HepG2 (cell line): Measurements from ENCODE around the gene CSNK1A1. TPM values are rescaled to one million over a fixed set of nuclear protein-coding genes. Genes with fewer than 3 reads are reported as not detected.

Experiments
- ATAC-seq: fragments of 200-7000 bp; cut with Tn5 transposase; 3 replicates; pipeline ENCODE4 v1.9.1; 2020; ENCODE audit warnings: mild to moderate bottlenecking, moderate library complexity
- BruUV-seq: library from RNA; stranded (reverse); fragments of 400-500 nt; replicated peaks from 2 replicates; lab custom pipeline; 2021; lab: Mats Ljungman, UMichigan
- CTCF ChIA-PET: fragments of 300-600 bp; formaldehyde crosslinking; extraction: SDS; loops from one replicate; lab custom pipeline; 2021; ENCODE audit warnings: low total read pairs, inconsistent platforms, low intra/inter-chr PET ratio; lab: Yijun Ruan, JAX
- POLR2A ChIA-PET: fragments of 350-600 bp; sonication (Branson Sonifier 250); formaldehyde crosslinking; loops from one replicate; lab custom pipeline; 2020; ENCODE audit warnings: antibody characterized with exemption, inconsistent platforms; lab: Yijun Ruan, JAX
- DNase-seq: peaks from one replicate; pipeline ENCODE4 v3.0.0-alpha.2; 2015; ENCODE audit warnings: low spot score
- FAIRE-seq: peaks from 3 replicates; lab custom pipeline; 2011; peaks lifted over from hg19 to GRCh38; lab: Jason Lieb, UNC
- H2AFZ ChIP-seq: one replicate; pipeline ENCODE4 v1.6.1; 2011; ENCODE audit warnings: low read length, inconsistent platforms
- H3K27ac ChIP-seq: fragments of 300-600 bp; 3 replicates; pipeline ENCODE4 v1.8.0; 2011; ENCODE audit warnings: mixed run types, mild to moderate bottlenecking, mixed read lengths, low read length, inconsistent platforms; ENCODE audit not compliant: insufficient read depth; ENCODE audit errors: extremely low read length
- H3K27me3 ChIP-seq, 2 experiments: fragments of 200-600 bp in 1 of 2; 2 replicates in 1 of 2; 3 replicates in 1 of 2; pipeline versions ENCODE4 v1.6.0 to v1.8.0; 2011; ENCODE audit warnings: low read length in 2 of 2, mild to moderate bottlenecking in 2 of 2, moderate library complexity in 2 of 2, inconsistent platforms in 1 of 2; ENCODE audit not compliant: insufficient read depth in 2 of 2, control insufficient read depth in 1 of 2
- H3K36me3 ChIP-seq, 2 experiments: fragments of 200-600 bp in 1 of 2; replicated peaks in 1 of 2; 2 replicates in 1 of 2; 3 replicates in 1 of 2; pipeline versions ENCODE4 v1.5.1 to v1.8.0; 2011; ENCODE audit warnings: low read length in 2 of 2, inconsistent platforms in 1 of 2; ENCODE audit not compliant: insufficient read depth in 2 of 2, control insufficient read depth in 1 of 2
- H3K4me1 ChIP-seq: 2 replicates; pipeline ENCODE4 v1.5.1; 2012; ENCODE audit warnings: low read length, inconsistent platforms; ENCODE audit not compliant: insufficient read depth
- H3K4me2 ChIP-seq: 2 replicates; pipeline ENCODE4 v1.6.0; 2011; ENCODE audit warnings: low read depth, low read length, inconsistent platforms
- H3K4me3 ChIP-seq, 3 experiments: fragments of 200-600 bp in 1 of 3; sonication (generic), shearing (Covaris generic) in 1 of 3; replicated peaks in 1 of 3; 2 replicates each; pipeline ENCODE4 v1.5.1; 2011 to 2016; ENCODE audit warnings: low read length in 3 of 3, inconsistent platforms in 2 of 3, low read depth in 2 of 3, mild to moderate bottlenecking in 2 of 3, control low read depth in 1 of 3, mixed read lengths in 1 of 3; ENCODE audit not compliant: insufficient read depth in 1 of 3
- H3K79me2 ChIP-seq: one replicate; pipeline ENCODE4 v1.6.1; 2011; ENCODE audit warnings: low read length, inconsistent platforms; ENCODE audit not compliant: insufficient read depth
- H3K9ac ChIP-seq: 2 replicates; pipeline ENCODE4 v1.6.0; 2011; ENCODE audit warnings: mild to moderate bottlenecking, low read depth, low read length, inconsistent platforms; ENCODE audit not compliant: insufficient read depth
- H3K9me3 ChIP-seq: 2 replicates; pipeline ENCODE4 v1.5.1; 2012; ENCODE audit warnings: mild to moderate bottlenecking, low read length
- H4K20me1 ChIP-seq: 2 replicates; pipeline ENCODE4 v1.6.0; 2011; ENCODE audit warnings: inconsistent platforms, mild to moderate bottlenecking, low read length, moderate library complexity; ENCODE audit not compliant: insufficient read depth
- ATM ChIP-seq: fragments of 450-650 bp; IDR thresholded peaks from 2 replicates; pipeline ENCODE4 v1.7.1; 2017; ENCODE audit warnings: mild to moderate bottlenecking, borderline replicate concordance
- CCAR2 ChIP-seq: fragments of 200-400 bp; formaldehyde crosslinking; optimal IDR thresholded peaks from 2 replicates; pipeline ENCODE3; 2018; ENCODE audit warnings: low read depth, mild to moderate bottlenecking, low read length, moderate library complexity
- DNMT3B ChIP-seq: conservative IDR thresholded peaks from 2 replicates; pipeline ENCODE4 v1.6.1; 2016; ENCODE audit warnings: missing biosample characterization, control low read depth
- EP300 ChIP-seq, 3 experiments: sonication (generic) in 1 of 3; formaldehyde crosslinking in 1 of 3; IDR thresholded peaks; 2 replicates each; pipeline versions ENCODE4 v1.5.1 to v1.6.1; 2011 to 2020; ENCODE audit warnings: low read depth in 2 of 3, low read length in 2 of 3, borderline replicate concordance in 1 of 3, improper control_type of control experiment in 1 of 3, mild to moderate bottlenecking in 1 of 3, missing genetic modification reagents in 1 of 3, moderate library complexity in 1 of 3
- HMG20A ChIP-seq: IDR thresholded peaks from 2 replicates; pipeline ENCODE4 v1.6.1; 2016; ENCODE audit warnings: borderline replicate concordance
- MAFK ChIP-seq, 2 experiments: IDR thresholded peaks in 1 of 2; conservative IDR thresholded peaks in 1 of 2; 2 replicates each; pipeline ENCODE4 v1.6.1; 2011; ENCODE audit warnings: improper control_type of control experiment in 2 of 2, low read length in 2 of 2
- NCOA5 ChIP-seq: sonication (generic); formaldehyde crosslinking; IDR thresholded peaks from 2 replicates; pipeline ENCODE4 v1.4.0; 2020; ENCODE audit warnings: missing genetic modification reagents
- NFE2L1 ChIP-seq: sonication (generic); formaldehyde crosslinking; IDR thresholded peaks from 2 replicates; pipeline ENCODE4 v1.4.0; 2020; ENCODE audit warnings: missing genetic modification reagents, mild to moderate bottlenecking, borderline replicate concordance
- NR1H2 ChIP-seq: sonication (generic); formaldehyde crosslinking; IDR thresholded peaks from 2 replicates; pipeline ENCODE4 v1.8.1; 2022; ENCODE audit warnings: low read depth, missing genetic modification reagents, borderline replicate concordance
- RFX5 ChIP-seq: IDR thresholded peaks from 2 replicates; pipeline ENCODE4 v1.6.1; 2011; ENCODE audit warnings: low read depth, low read length, improper control_type of control experiment
- SP2 ChIP-seq: sonication (generic); formaldehyde crosslinking; IDR thresholded peaks from 2 replicates; pipeline ENCODE4 v1.5.1; 2020; ENCODE audit warnings: mild to moderate bottlenecking, missing genetic modification reagents
- ZBTB38 ChIP-seq: sonication (generic); formaldehyde crosslinking; IDR thresholded peaks from 2 replicates; pipeline ENCODE4 v1.5.1; 2020; ENCODE audit warnings: mild to moderate bottlenecking, missing genetic modification reagents
- ZNF335 ChIP-seq: sonication (generic); formaldehyde crosslinking; IDR thresholded peaks from 2 replicates; pipeline ENCODE4 v1.4.0; 2020; ENCODE audit warnings: missing genetic modification reagents
- ZNF350 ChIP-seq: sonication (generic); formaldehyde crosslinking; IDR thresholded peaks from 2 replicates; pipeline ENCODE4 v1.4.0; 2020; ENCODE audit warnings: mild to moderate bottlenecking, low read depth, missing genetic modification reagents, borderline replicate concordance
- ZNF558 ChIP-seq: sonication (generic); formaldehyde crosslinking; IDR thresholded peaks from 2 replicates; pipeline ENCODE4 v1.9.0; 2022; ENCODE audit warnings: mild to moderate bottlenecking, missing genetic modification reagents, borderline replicate concordance
- WGBS: methylation state at CpG from one replicate; pipeline ENCODE4 v1.1.6; 2017; ENCODE audit warnings: low lambda C conversion rate; 5-methylcytosine and 5-hydroxymethylcytosine counted together
- in situ Hi-C: cut with HindIII; loops from 2 replicates; pipeline ENCODE4 v1.10.0; 2017; ENCODE audit warnings: low pct_unique_long_range_greater_than_20kb; ENCODE audit not compliant: extremely low pct_ligation_motif_present
- intact Hi-C: fragments of 100-400 bp; cut with micrococcal nuclease; formaldehyde crosslinking; loops from one replicate; pipeline ENCODE4 v1.10.0; 2022; ENCODE audit not compliant: unreplicated experiment
- polyA plus RNA-seq, 8 experiments: library from polyadenylated mRNA; depleted of rRNA in 3 of 8; stranded (reverse) in 7 of 8; unstranded in 1 of 8; fragments of >200 nt; fragmentation: Illumina TruSeq in 4 of 8; extraction: Trizol in 4 of 8; gene quantifications; 2 replicates each; pipeline versions ENCODE4 v1.2.1 to v1.2.3, GENCODE V29; 2011 to 2016; ENCODE audit warnings: low read depth in 4 of 8, missing spikeins in 1 of 8, mixed read lengths in 1 of 8; ENCODE audit not compliant: insufficient read depth in 1 of 8
- total RNA-seq, 5 experiments: library from RNA; depleted of rRNA; stranded (reverse); fragments of >200 nt; fragmentation: Illumina TruSeq; extraction: Trizol; gene quantifications; 2 replicates each; pipeline ENCODE4 v1.2.3, GENCODE V29; 2016; ENCODE audit warnings: low read depth in 1 of 5
- TF ChIP-seq, protein P1 (sequence below): sonication (generic); formaldehyde crosslinking; IDR thresholded peaks from 2 replicates; pipeline ENCODE4 v1.4.0; 2020; ENCODE audit warnings: missing genetic modification reagents

The CSNK1A1 gene
- total and polyA plus RNA-seq, 2 of the 13 experiments (the other 11 are each of a cell fraction or from before 2014, with no cell fraction given): 89.0 to 149 TPM

DNA sequence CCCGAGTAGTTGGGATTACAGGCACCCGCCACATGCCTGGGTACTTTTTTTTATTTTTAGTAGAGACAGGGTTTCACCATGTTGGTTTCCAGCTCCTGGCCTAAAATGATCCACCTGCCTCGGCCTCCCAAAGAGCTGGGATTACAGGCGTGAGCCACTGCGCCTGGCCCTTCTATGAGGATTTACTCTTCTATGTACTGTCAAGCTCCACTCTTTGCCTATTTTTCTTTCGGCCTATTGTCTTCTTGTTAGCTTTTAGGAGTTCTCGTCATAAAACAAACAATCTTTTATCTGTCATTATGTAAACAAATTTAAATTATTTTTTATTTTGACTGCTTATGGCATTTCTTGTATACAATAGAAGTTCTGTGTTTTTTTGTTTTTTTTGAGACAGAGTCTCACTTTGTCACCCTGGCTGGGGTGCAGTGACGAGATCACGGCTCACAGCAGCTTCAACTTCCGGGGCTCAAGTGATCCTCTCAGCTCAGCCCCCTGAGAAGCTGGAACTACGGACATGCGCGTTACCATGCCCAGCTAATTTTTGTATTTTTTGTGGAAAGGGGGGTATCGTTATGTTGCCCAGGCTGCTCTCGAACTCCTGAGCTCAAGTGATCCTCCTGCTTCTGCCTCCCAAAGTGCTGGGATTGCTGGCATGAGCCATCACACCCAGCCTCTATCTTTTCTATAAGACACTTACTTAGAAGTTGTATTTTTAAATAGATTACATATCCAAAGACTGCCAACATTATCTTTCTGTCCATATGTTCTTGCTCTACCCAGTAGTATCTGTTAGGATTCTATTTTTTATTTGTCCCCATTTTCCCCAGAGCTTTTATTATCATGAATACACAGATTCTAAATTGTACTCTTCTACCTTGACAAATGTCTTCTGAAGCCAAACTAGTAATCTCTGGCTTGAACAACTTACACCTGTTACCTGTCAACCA, 29.2 kb downstream of the CSNK1A1 start:
- no peak overlapping the region for H3K9ac ChIP-seq
- H3K4me1 ChIP-seq: peaks cover 4% of the 10 kb centered on the region
- intact Hi-C loops: no loop called here
- H4K20me1 ChIP-seq: peaks cover 38% of the 10 kb centered on the region
- in situ Hi-C loops: no loop called here
- WGBS: 97% methylated on average over 15 of the region's 15 CpGs
- no peaks in the 10 kb centered on the region for H3K27me3 ChIP-seq
- H3K79me2 ChIP-seq: peaks cover 99% of the 10 kb centered on the region
- H3K9me3 ChIP-seq: no peaks in the 10 kb centered on the region
- H3K4me2 ChIP-seq: no peak overlapping the region
- H2AFZ ChIP-seq: no peak overlapping the region
- CTCF ChIA-PET: no interaction called here
- no TSS peak for BruUV-seq
- no peak overlapping the region for H3K4me3 ChIP-seq
- ATAC-seq: no peak
- H3K27ac ChIP-seq: no peak overlapping the region
- TF ChIP-seq, protein P1, sequence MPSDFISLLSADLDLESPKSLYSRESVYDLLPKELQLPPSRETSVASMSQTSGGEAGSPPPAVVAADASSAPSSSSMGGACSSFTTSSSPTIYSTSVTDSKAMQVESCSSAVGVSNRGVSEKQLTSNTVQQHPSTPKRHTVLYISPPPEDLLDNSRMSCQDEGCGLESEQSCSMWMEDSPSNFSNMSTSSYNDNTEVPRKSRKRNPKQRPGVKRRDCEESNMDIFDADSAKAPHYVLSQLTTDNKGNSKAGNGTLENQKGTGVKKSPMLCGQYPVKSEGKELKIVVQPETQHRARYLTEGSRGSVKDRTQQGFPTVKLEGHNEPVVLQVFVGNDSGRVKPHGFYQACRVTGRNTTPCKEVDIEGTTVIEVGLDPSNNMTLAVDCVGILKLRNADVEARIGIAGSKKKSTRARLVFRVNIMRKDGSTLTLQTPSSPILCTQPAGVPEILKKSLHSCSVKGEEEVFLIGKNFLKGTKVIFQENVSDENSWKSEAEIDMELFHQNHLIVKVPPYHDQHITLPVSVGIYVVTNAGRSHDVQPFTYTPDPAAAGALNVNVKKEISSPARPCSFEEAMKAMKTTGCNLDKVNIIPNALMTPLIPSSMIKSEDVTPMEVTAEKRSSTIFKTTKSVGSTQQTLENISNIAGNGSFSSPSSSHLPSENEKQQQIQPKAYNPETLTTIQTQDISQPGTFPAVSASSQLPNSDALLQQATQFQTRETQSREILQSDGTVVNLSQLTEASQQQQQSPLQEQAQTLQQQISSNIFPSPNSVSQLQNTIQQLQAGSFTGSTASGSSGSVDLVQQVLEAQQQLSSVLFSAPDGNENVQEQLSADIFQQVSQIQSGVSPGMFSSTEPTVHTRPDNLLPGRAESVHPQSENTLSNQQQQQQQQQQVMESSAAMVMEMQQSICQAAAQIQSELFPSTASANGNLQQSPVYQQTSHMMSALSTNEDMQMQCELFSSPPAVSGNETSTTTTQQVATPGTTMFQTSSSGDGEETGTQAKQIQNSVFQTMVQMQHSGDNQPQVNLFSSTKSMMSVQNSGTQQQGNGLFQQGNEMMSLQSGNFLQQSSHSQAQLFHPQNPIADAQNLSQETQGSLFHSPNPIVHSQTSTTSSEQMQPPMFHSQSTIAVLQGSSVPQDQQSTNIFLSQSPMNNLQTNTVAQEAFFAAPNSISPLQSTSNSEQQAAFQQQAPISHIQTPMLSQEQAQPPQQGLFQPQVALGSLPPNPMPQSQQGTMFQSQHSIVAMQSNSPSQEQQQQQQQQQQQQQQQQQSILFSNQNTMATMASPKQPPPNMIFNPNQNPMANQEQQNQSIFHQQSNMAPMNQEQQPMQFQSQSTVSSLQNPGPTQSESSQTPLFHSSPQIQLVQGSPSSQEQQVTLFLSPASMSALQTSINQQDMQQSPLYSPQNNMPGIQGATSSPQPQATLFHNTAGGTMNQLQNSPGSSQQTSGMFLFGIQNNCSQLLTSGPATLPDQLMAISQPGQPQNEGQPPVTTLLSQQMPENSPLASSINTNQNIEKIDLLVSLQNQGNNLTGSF (CRISPR knock-in tag): no peak
- TF ChIP-seq ZNF335 (CRISPR knock-in tag) (no peak), NR1H2 (CRISPR knock-in tag) (no peak), CCAR2 (no peak), NFE2L1 (no peak), ZNF558 (CRISPR knock-in tag) (no peak), DNMT3B (CRISPR knock-in tag) (no peak), ZBTB38 (CRISPR knock-in tag) (no peak), SP2 (CRISPR knock-in tag) (no peak), NCOA5 (CRISPR knock-in tag) (no peak), HMG20A (no peak), RFX5 (no peak), MAFK (conservative IDR thresholded peaks at IDR 0.05 in 1 of 2, IDR thresholded peaks at IDR 0.05 in 1 of 2; ENCODE audit: low read length in 2 of 2) (no peak), ATM (no peak), ZNF350 (CRISPR knock-in tag) (no peak), EP300 (IDR thresholded peaks at IDR 0.05; ENCODE audit: low read depth in 2 of 2, low read length in 2 of 2) (no peak), EP300 (CRISPR knock-in tag; IDR thresholded peaks at IDR 0.05; ENCODE audit: borderline replicate concordance) (no peak)
- H3K36me3 ChIP-seq: peaks cover 14 to 65% of the 10 kb centered on the region in 2 experiments
- DNase-seq: no peak
- POLR2A ChIA-PET: no interaction called here
- FAIRE-seq: no peak
